Thymus (tissue), 11 donors: ENCODE data around the gene C11orf52. TPM values are rescaled to one million over a fixed set of nuclear protein-coding genes. Genes with fewer than 3 reads are reported as not detected.
"Not testable (repeated sequence)": the region's sequence is repeated elsewhere in the genome, so short reads cannot be mapped to it uniquely, and the experiment has no call there.

Experiments used
- DNase-seq, 9 donors: peaks; one replicate each; pipeline ENCODE4 v3.0.0-alpha.2; 2013; ENCODE audit warnings: low spot score in 9 of 9, low read depth in 6 of 9, missing footprints in 1 of 9
- H3K27ac ChIP-seq, 2 donors: one replicate each; pipeline ENCODE4 v1.5.1; 2013; ENCODE audit warnings: control low read depth in 1 of 2, low read depth in 1 of 2, low read length in 1 of 2, mild to moderate bottlenecking in 1 of 2, moderate library complexity in 1 of 2
- H3K27me3 ChIP-seq, 2 donors: one replicate each; pipeline ENCODE4 v1.5.1; 2013; ENCODE audit warnings: low read length in 1 of 2; ENCODE audit not compliant: control insufficient read depth in 2 of 2, insufficient read depth in 1 of 2
- H3K36me3 ChIP-seq, 2 donors: one replicate each; pipeline ENCODE4 v1.5.1; 2013; ENCODE audit warnings: low read length in 1 of 2, mild to moderate bottlenecking in 1 of 2, moderate library complexity in 1 of 2; ENCODE audit not compliant: control insufficient read depth in 2 of 2, insufficient read depth in 2 of 2
- H3K4me1 ChIP-seq, 2 donors: one replicate each; pipeline ENCODE4 v1.5.1; 2013; ENCODE audit warnings: low read length in 2 of 2; ENCODE audit not compliant: control insufficient read depth in 2 of 2, insufficient read depth in 2 of 2
- H3K4me3 ChIP-seq, 2 donors: one replicate each; pipeline ENCODE4 v1.5.1; 2013; ENCODE audit warnings: low read length in 2 of 2, control low read depth in 1 of 2, mild to moderate bottlenecking in 1 of 2
- H3K9me3 ChIP-seq, 2 donors: one replicate each; pipeline ENCODE4 v1.5.1; 2013; ENCODE audit warnings: low read length in 1 of 2, mild to moderate bottlenecking in 1 of 2; ENCODE audit not compliant: control insufficient read depth in 2 of 2, insufficient read depth in 1 of 2
- WGBS: extraction: QIAGEN DNeasy Blood & Tissue Kit; methylation state at CpG from one replicate; pipeline ENCODE4 v1.1.7; 2013; 5-methylcytosine and 5-hydroxymethylcytosine counted together
- polyA plus RNA-seq: library from polyadenylated mRNA; stranded (reverse); fragments of 200-250 nt; gene quantifications from one replicate; pipeline ENCODE4 v1.2.3, GENCODE V29; 2013
- total RNA-seq: library from RNA; stranded (reverse); fragments of 120-200 nt; gene quantifications from one replicate; pipeline ENCODE4 v1.2.4, GENCODE V29; 2013
- donor health status: healthy.

C11orf52 gene
- total and polyA plus RNA-seq, 2 donors = 1.3 to 3.6 TPM

- Histone ChIP-seq H3K4me1 (peaks cover 3 to 18% of the 10 kb centered on the region in 2 donors), H3K27me3 (no peaks in the 10 kb centered on the region), H3K36me3 (no peaks in the 10 kb centered on the region), H3K9me3 (no peaks in the 10 kb centered on the region), H3K4me3 (no peak overlapping the region), H3K27ac (no peak overlapping the region)
- no peak for DNase-seq
- WGBS = 96% methylated on average over 7 of the region's 7 CpGs
Measured at GRCh38 chr11:111921541-111922230, 3.0 kb downstream of the C11orf52 start.

GRCh38 chr11:111922803-111923202 lies 4.1 kb downstream of the C11orf52 start:
- 46% methylated on average over 2 of the region's 2 CpGs for WGBS
- Histone ChIP-seq H3K4me3 (no peak overlapping the region), H3K27me3 (no peaks in the 10 kb centered on the region), H3K36me3 (no peaks in the 10 kb centered on the region), H3K4me1 (peaks cover 6 to 25% of the 10 kb centered on the region in 2 donors), H3K27ac (no peak overlapping the region), H3K9me3 (no peaks in the 10 kb centered on the region)
- no peak for DNase-seq

GRCh38 chr11:111923351-111923788 lies 4.7 kb downstream of the C11orf52 start:
- Histone ChIP-seq H3K4me3 (no peak overlapping the region), H3K27me3 (no peaks in the 10 kb centered on the region), H3K9me3 (no peaks in the 10 kb centered on the region), H3K36me3 (no peaks in the 10 kb centered on the region), H3K27ac (peak overlapping the region in 1 of 2 donors; percentile 46), H3K4me1 (peaks cover 6 to 25% of the 10 kb centered on the region in 2 donors)
- 83% methylated on average over 5 of the region's 5 CpGs for WGBS
- DNase-seq = no peak

DNA sequence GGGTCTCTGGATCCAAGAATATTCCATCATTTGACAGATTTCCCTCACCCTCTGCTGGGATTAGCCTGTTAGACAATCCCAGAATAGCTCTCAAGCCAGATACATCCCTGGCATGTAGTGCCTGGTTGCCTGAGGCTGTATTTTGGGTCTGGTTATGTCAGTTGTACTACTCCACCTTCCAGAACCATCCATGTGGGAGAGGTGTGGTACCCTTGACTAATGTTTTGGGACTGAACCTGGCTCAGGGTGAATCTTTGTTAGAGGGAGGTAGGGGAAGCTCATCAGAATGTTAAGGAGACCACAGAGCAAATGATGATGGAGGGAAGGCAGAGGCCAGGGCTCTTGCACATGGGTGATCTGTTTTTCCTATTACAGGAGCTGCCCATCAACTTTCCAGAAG lies 5.2 kb downstream of the C11orf52 start:
- Histone ChIP-seq H3K9me3 (no peaks in the 10 kb centered on the region), H3K27me3 (no peaks in the 10 kb centered on the region), H3K4me1 (peaks cover 6 to 21% of the 10 kb centered on the region in 2 donors), H3K27ac (peak overlapping the region in 1 of 2 donors; percentile 8), H3K4me3 (no peak overlapping the region), H3K36me3 (no peaks in the 10 kb centered on the region)
- no peak for DNase-seq

DNA sequence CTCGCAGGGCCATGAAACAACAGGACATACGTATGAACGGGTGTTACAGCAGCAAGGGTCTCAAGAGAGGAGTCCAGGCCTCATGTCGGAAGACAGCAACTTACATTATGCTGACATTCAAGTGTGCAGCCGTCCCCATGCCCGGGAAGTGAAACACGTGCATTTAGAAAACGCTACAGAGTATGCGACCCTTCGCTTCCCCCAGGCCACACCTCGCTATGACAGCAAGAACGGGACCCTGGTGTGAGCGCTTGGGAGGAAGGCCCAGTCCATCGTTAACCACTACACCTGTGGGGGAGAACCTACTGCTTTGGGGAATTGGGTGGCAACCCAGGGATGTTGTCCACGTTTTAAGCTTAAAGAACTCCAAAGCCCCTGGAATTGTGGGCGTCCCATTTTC lies 7.2 kb downstream of the C11orf52 start:
- WGBS = 97% methylated on average over 16 of the region's 16 CpGs
- H3K9me3 ChIP-seq = no peaks in the 10 kb centered on the region
- no peak overlapping the region for H3K27ac ChIP-seq
- H3K27me3 ChIP-seq = no peaks in the 10 kb centered on the region
- DNase-seq = peak in 1 of 9 donors; percentile 5
- peaks cover 6 to 17% of the 10 kb centered on the region in 2 donors for H3K4me1 ChIP-seq
- no peaks in the 10 kb centered on the region for H3K36me3 ChIP-seq
- H3K4me3 ChIP-seq = no peak overlapping the region

GRCh38 chr11:111926505-111927391 lies 8.0 kb downstream of the C11orf52 start:
- Histone ChIP-seq H3K36me3 (no peaks in the 10 kb centered on the region), H3K27me3 (no peaks in the 10 kb centered on the region), H3K4me1 (peaks cover 6 to 17% of the 10 kb centered on the region in 2 donors), H3K27ac (peak overlapping the region; percentile 91 to 95), H3K4me3 (peak overlapping the region; percentile 63 to 66), H3K9me3 (no peaks in the 10 kb centered on the region)
- WGBS = 2% methylated on average over 47 of the region's 47 CpGs
- peak; percentile 71 to 97 (median 90) for DNase-seq

- DNase-seq = no peak
- Histone ChIP-seq H3K27ac (no peak overlapping the region), H3K4me1 (peaks cover 6 to 19% of the 10 kb centered on the region in 2 donors), H3K27me3 (no peaks in the 10 kb centered on the region), H3K4me3 (no peak overlapping the region), H3K36me3 (no peaks in the 10 kb centered on the region), H3K9me3 (no peaks in the 10 kb centered on the region)
- 94% methylated on average over 4 of the region's 4 CpGs for WGBS
Measured at GRCh38 chr11:111930472-111930871, 11.8 kb downstream of the C11orf52 start.

DNA sequence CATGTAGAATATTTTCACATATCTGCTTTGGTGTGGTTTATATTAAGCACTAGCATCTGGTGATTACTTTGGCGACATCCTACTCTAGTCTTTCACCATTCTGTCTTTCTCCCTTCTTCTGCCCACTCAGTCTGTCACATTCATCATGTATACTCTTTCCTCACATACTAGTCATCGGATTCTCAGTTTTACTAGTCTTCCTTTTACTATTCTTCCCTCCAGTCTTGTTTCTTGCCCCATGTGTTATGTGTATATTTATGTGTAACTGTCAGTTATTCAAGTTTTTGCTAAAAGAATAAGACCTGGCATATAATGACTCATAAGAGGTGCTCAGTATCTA lies 13.9 kb downstream of the C11orf52 start:
- no peaks in the 10 kb centered on the region for H3K9me3 ChIP-seq
- no peak overlapping the region for H3K4me3 ChIP-seq
- WGBS = 93% methylated on average over 2 of the region's 2 CpGs
- H3K36me3 ChIP-seq = no peaks in the 10 kb centered on the region
- H3K27ac ChIP-seq = no peak overlapping the region
- peaks cover 5 to 19% of the 10 kb centered on the region in 2 donors for H3K4me1 ChIP-seq
- no peak for DNase-seq
- peaks cover 0 to 5% of the 10 kb centered on the region in 2 donors for H3K27me3 ChIP-seq

- H3K27ac ChIP-seq = not testable (repeated sequence)
- 97% methylated on average over 14 of the region's 14 CpGs for whole genome bisulfite sequencing
Measured at GRCh38 chr11:111933176-111933575, 14.5 kb downstream of the C11orf52 start.

More at GRCh38 chr11:111933176-111933575, 14.5 kb downstream of the C11orf52 start:
- not testable (repeated sequence) for H3K9me3 ChIP-seq, H3K4me3 ChIP-seq, DNase-seq, H3K27me3 ChIP-seq, H3K36me3 ChIP-seq
- H3K4me1 ChIP-seq = peaks cover 5 to 22% of the 10 kb centered on the region in 2 donors
